ENCODE results near the gene ANKRD2.

DNA sequence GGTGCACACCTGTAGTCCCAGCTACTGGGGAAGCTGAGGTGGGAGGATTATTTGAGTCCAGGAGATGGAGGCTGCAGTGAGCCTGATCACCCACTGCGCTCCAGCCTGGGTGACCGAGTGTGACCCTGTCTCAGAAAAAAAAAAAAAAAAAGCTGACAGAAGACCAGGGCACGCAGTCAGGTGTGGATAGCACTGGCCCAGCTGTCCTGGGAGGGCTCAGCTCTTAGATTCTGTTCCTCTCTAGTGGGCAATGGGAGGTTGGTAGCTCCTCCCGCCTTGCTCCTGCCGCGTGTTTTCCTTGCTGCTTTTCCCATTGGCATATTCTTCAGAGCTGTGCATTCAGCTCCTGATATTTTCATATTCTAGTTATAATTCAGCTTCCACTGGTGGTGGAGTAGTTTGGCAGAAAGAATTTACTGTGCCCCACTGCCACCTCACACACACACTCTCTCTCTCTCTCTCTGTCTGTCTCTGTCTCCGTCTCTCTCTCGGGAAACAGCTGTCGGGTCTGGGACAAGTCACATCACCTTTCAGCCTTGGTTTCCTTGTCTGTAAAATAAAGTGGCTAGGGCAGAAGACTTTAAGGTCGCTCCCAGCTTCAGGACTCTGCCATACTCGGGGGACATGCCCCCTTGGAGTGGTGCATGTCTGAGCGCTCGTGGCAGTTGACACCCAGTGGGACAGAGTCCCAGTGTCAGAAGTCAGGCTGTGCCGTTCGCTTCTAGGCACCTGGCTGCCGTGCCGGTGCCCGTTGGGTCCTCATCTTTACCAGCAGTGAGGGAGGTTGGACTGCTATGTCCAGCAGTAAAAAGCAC, 25.9 kb upstream of the ANKRD2 start:
- TF ChIP-seq, protein P1, sequence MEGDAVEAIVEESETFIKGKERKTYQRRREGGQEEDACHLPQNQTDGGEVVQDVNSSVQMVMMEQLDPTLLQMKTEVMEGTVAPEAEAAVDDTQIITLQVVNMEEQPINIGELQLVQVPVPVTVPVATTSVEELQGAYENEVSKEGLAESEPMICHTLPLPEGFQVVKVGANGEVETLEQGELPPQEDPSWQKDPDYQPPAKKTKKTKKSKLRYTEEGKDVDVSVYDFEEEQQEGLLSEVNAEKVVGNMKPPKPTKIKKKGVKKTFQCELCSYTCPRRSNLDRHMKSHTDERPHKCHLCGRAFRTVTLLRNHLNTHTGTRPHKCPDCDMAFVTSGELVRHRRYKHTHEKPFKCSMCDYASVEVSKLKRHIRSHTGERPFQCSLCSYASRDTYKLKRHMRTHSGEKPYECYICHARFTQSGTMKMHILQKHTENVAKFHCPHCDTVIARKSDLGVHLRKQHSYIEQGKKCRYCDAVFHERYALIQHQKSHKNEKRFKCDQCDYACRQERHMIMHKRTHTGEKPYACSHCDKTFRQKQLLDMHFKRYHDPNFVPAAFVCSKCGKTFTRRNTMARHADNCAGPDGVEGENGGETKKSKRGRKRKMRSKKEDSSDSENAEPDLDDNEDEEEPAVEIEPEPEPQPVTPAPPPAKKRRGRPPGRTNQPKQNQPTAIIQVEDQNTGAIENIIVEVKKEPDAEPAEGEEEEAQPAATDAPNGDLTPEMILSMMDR (IDR thresholded peaks at IDR 0.05 in 2 of 3, conservative IDR thresholded peaks at IDR 0.05 in 1 of 3; ENCODE audit: control insufficient read depth in 2 of 3, extremely low read depth in 1 of 3, insufficient read depth in 1 of 3, low read depth in 3 of 3, low read length in 3 of 3), result no peak
- TF ChIP-seq ZNF274 (IDR thresholded peaks at IDR 0.05; ENCODE audit: insufficient read depth, insufficient read length) (no peak), SIN3A (IDR thresholded peaks at IDR 0.05; ENCODE audit: low read depth, low read length) (no peak), CHD2 (IDR thresholded peaks at IDR 0.05; ENCODE audit: borderline replicate concordance, low read depth, low read length) (no peak), KAT2A (conservative IDR thresholded peaks at IDR 0.05; ENCODE audit: control insufficient read depth, low read depth, low read length) (no peak), PML (IDR thresholded peaks at IDR 0.05; ENCODE audit: low read length) (no peak), POLR2A (IDR thresholded peaks at IDR 0.05; ENCODE audit: low read depth, low read length) (no peak)
- TF ChIP-seq, protein P2, sequence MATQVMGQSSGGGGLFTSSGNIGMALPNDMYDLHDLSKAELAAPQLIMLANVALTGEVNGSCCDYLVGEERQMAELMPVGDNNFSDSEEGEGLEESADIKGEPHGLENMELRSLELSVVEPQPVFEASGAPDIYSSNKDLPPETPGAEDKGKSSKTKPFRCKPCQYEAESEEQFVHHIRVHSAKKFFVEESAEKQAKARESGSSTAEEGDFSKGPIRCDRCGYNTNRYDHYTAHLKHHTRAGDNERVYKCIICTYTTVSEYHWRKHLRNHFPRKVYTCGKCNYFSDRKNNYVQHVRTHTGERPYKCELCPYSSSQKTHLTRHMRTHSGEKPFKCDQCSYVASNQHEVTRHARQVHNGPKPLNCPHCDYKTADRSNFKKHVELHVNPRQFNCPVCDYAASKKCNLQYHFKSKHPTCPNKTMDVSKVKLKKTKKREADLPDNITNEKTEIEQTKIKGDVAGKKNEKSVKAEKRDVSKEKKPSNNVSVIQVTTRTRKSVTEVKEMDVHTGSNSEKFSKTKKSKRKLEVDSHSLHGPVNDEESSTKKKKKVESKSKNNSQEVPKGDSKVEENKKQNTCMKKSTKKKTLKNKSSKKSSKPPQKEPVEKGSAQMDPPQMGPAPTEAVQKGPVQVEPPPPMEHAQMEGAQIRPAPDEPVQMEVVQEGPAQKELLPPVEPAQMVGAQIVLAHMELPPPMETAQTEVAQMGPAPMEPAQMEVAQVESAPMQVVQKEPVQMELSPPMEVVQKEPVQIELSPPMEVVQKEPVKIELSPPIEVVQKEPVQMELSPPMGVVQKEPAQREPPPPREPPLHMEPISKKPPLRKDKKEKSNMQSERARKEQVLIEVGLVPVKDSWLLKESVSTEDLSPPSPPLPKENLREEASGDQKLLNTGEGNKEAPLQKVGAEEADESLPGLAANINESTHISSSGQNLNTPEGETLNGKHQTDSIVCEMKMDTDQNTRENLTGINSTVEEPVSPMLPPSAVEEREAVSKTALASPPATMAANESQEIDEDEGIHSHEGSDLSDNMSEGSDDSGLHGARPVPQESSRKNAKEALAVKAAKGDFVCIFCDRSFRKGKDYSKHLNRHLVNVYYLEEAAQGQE (IDR thresholded peaks at IDR 0.05; ENCODE audit: low read depth, low read length), result no peak
- TF ChIP-seq, protein P3, sequence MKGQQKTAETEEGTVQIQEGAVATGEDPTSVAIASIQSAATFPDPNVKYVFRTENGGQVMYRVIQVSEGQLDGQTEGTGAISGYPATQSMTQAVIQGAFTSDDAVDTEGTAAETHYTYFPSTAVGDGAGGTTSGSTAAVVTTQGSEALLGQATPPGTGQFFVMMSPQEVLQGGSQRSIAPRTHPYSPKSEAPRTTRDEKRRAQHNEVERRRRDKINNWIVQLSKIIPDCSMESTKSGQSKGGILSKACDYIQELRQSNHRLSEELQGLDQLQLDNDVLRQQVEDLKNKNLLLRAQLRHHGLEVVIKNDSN (IDR thresholded peaks at IDR 0.05; ENCODE audit: borderline replicate concordance, extremely low read length, insufficient read depth, low read depth, low read length), result no peak

Data from GM12878 (cell line).